Urinary bladder (tissue), 4 donors: Measurements from ENCODE around the gene ISY1. TPM values are rescaled to one million over a fixed set of nuclear protein-coding genes. Genes with fewer than 3 reads are reported as not detected.

Source experiments
- DNase-seq: peaks from one replicate; pipeline ENCODE4 v3.0.0-alpha.2; 2015; ENCODE audit errors: extremely low spot score
- H3K27ac ChIP-seq: one replicate; pipeline ENCODE4 v1.5.1; 2013; ENCODE audit warnings: low read depth, mild to moderate bottlenecking, moderate library complexity
- H3K36me3 ChIP-seq: one replicate; pipeline ENCODE4 v1.6.1; 2013; ENCODE audit warnings: mild to moderate bottlenecking, moderate library complexity; ENCODE audit not compliant: insufficient read depth
- H3K4me1 ChIP-seq: one replicate; pipeline ENCODE4 v1.6.1; 2013; ENCODE audit warnings: mild to moderate bottlenecking, moderate library complexity; ENCODE audit not compliant: insufficient read depth
- H3K4me3 ChIP-seq: one replicate; pipeline ENCODE4 v1.5.1; 2013; ENCODE audit warnings: low read depth, low read length
- WGBS: extraction: QIAGEN DNeasy Blood & Tissue Kit; methylation state at CpG from one replicate; pipeline ENCODE4 v1.1.7; 2013; 5-methylcytosine and 5-hydroxymethylcytosine counted together
- polyA plus RNA-seq: library from polyadenylated mRNA; stranded (reverse); fragments of 200-250 nt; gene quantifications from one replicate; pipeline ENCODE4 v1.2.3, GENCODE V29; 2013
- total RNA-seq: library from RNA; depleted of rRNA; stranded (reverse); fragments of >200 nt; gene quantifications from one replicate; pipeline ENCODE4 v1.2.3, GENCODE V29; 2014
- donor health status: healthy with polysubstance abuse.
- donor health status: healthy.

Gene ISY1
- total and polyA plus RNA-seq, 2 donors, result 30.1 to 34.8 TPM

GRCh38 chr3:129081503-129081902 lies 79.4 kb downstream of the ISY1 start:
- no peak overlapping the region for H3K27ac ChIP-seq
- WGBS, result 69% methylated on average over 8 of the region's 8 CpGs
- H3K36me3 ChIP-seq, result no peaks in the 10 kb centered on the region
- no peak overlapping the region for H3K4me3 ChIP-seq
- DNase-seq, result no peak
- no peaks in the 10 kb centered on the region for H3K4me1 ChIP-seq

- H3K27ac ChIP-seq, result no peak overlapping the region
- no peak for DNase-seq
- H3K36me3 ChIP-seq, result no peaks in the 10 kb centered on the region
- no peak overlapping the region for H3K4me3 ChIP-seq
- 71% methylated on average over 8 of the region's 8 CpGs for WGBS
- no peaks in the 10 kb centered on the region for H3K4me1 ChIP-seq
These were observed 82.4 kb downstream of the ISY1 start for GRCh38 chr3:129078510-129078909.

Other genes with a start within 250 kb of the ISY1 start
- gene CFAP92, start 167.0 kb downstream of the ISY1 start, total RNA-seq, result 1.9 TPM
- 0.62 TPM for gene CFAP92, start 167.0 kb downstream of the ISY1 start, polyA plus RNA-seq
- gene EFCC1, start 159.8 kb downstream of the ISY1 start, total RNA-seq, result 5.7 TPM
- 4.3 TPM for gene EFCC1, start 159.8 kb downstream of the ISY1 start, polyA plus RNA-seq
- gene GP9, start 100.3 kb downstream of the ISY1 start, total RNA-seq, result not detected
- gene GP9, start 100.3 kb downstream of the ISY1 start, polyA plus RNA-seq, result not detected
- 6.0 TPM for gene RAB43, start 39.3 kb downstream of the ISY1 start, total RNA-seq
- gene RAB43, start 39.3 kb downstream of the ISY1 start, polyA plus RNA-seq, result 11.3 TPM
- 237 TPM for gene CNBP, start 22.8 kb upstream of the ISY1 start, total RNA-seq
- gene CNBP, start 22.8 kb upstream of the ISY1 start, polyA plus RNA-seq, result 517 TPM
- gene COPG1, start 88.5 kb upstream of the ISY1 start, total RNA-seq, result 127 TPM
- gene COPG1, start 88.5 kb upstream of the ISY1 start, polyA plus RNA-seq, result 66.5 TPM
- 15.9 TPM for gene HMCES, start 117.8 kb upstream of the ISY1 start, total RNA-seq
- gene HMCES, start 117.8 kb upstream of the ISY1 start, polyA plus RNA-seq, result 33.9 TPM